Trophoblast cell (in vitro differentiated cells and primary cell): Measurements from ENCODE around the gene TMEM138.

ENCODE experiments used
- DNase-seq, 2 donors: peaks; one replicate each; pipeline ENCODE4 v3.0.0-alpha.2; 2016
- H2AFZ ChIP-seq: 2 replicates; pipeline ENCODE4 v1.6.1; 2013; ENCODE audit warnings: low read length, moderate library complexity, mild to moderate bottlenecking; ENCODE audit not compliant: insufficient read depth, poor library complexity
- H2AK5ac ChIP-seq: 2 replicates; pipeline ENCODE4 v1.6.1; 2013; ENCODE audit warnings: mild to moderate bottlenecking, low read length
- H2BK120ac ChIP-seq: 2 replicates; pipeline ENCODE4 v1.6.1; 2013; ENCODE audit warnings: low read length, mild to moderate bottlenecking, moderate library complexity; ENCODE audit not compliant: insufficient read depth, poor library complexity
- H2BK12ac ChIP-seq: 2 replicates; pipeline ENCODE4 v1.6.1; 2013; ENCODE audit warnings: mild to moderate bottlenecking, low read length, moderate library complexity
- H2BK5ac ChIP-seq: 2 replicates; pipeline ENCODE4 v1.6.1; 2013; ENCODE audit warnings: low read length, low read depth, moderate library complexity, mild to moderate bottlenecking; ENCODE audit not compliant: poor library complexity
- H3K14ac ChIP-seq: 2 replicates; pipeline ENCODE4 v1.6.1; 2013; ENCODE audit warnings: mild to moderate bottlenecking, low read length
- H3K18ac ChIP-seq: 2 replicates; pipeline ENCODE4 v1.6.1; 2013; ENCODE audit warnings: mild to moderate bottlenecking, low read length
- H3K23ac ChIP-seq: 2 replicates; pipeline ENCODE4 v1.6.1; 2013; ENCODE audit warnings: low read length
- H3K27ac ChIP-seq: 2 replicates; pipeline ENCODE4 v1.5.1; 2013; ENCODE audit warnings: low read depth, mild to moderate bottlenecking, inconsistent platforms, low read length, moderate library complexity
- H3K27me3 ChIP-seq: 2 replicates; pipeline ENCODE4 v1.6.1; 2013; ENCODE audit warnings: inconsistent platforms, mild to moderate bottlenecking, low read length, moderate library complexity; ENCODE audit not compliant: insufficient read depth
- H3K36me3 ChIP-seq, 2 experiments: 1 replicate in 1 of 2; 2 replicates in 1 of 2; pipeline ENCODE4 v1.6.1; 2013; ENCODE audit warnings: low read length in 2 of 2, mild to moderate bottlenecking in 2 of 2, moderate library complexity in 1 of 2; ENCODE audit not compliant: insufficient read depth in 2 of 2, control insufficient read depth in 1 of 2
- H3K4ac ChIP-seq: 2 replicates; pipeline ENCODE4 v1.6.1; 2013; ENCODE audit warnings: low read depth, mild to moderate bottlenecking, low read length, moderate library complexity
- H3K4me1 ChIP-seq, 2 experiments: 1 replicate in 1 of 2; 2 replicates in 1 of 2; pipeline ENCODE4 v1.6.1; 2013; ENCODE audit warnings: low read length in 2 of 2, mild to moderate bottlenecking in 2 of 2, moderate library complexity in 1 of 2; ENCODE audit not compliant: insufficient read depth in 2 of 2, control insufficient read depth in 1 of 2
- H3K4me2 ChIP-seq: 2 replicates; pipeline ENCODE4 v1.6.1; 2013; ENCODE audit warnings: inconsistent platforms, mild to moderate bottlenecking, low read length, moderate library complexity
- H3K4me3 ChIP-seq: 2 replicates; pipeline ENCODE4 v1.5.1; 2013; ENCODE audit warnings: mild to moderate bottlenecking, low read depth, low read length, inconsistent platforms
- H3K79me1 ChIP-seq: one replicate; pipeline ENCODE4 v1.6.1; 2013; ENCODE audit warnings: low read length
- H3K79me2 ChIP-seq: 2 replicates; pipeline ENCODE4 v1.6.1; 2013; ENCODE audit warnings: low read length, mild to moderate bottlenecking; ENCODE audit not compliant: control insufficient read depth, insufficient read depth, poor library complexity
- H3K9ac ChIP-seq: 2 replicates; pipeline ENCODE4 v1.6.1; 2013; ENCODE audit warnings: mild to moderate bottlenecking, low read length
- H3K9me3 ChIP-seq: 2 replicates; pipeline ENCODE4 v1.6.1; 2013; ENCODE audit warnings: low read depth, mild to moderate bottlenecking, control low read depth, inconsistent platforms, low read length; ENCODE audit not compliant: insufficient read depth
- H4K12ac ChIP-seq: 2 replicates; pipeline ENCODE4 v1.6.1; 2013; ENCODE audit warnings: low read depth, mild to moderate bottlenecking, low read length, moderate library complexity
- H4K8ac ChIP-seq: 2 replicates; pipeline ENCODE4 v1.6.1; 2013; ENCODE audit warnings: low read depth, mild to moderate bottlenecking, low read length, moderate library complexity
- H4K91ac ChIP-seq: one replicate; pipeline ENCODE4 v1.6.1; 2013; ENCODE audit warnings: low read depth, mild to moderate bottlenecking, low read length, moderate library complexity
- WGBS: extraction: QIAGEN DNeasy Blood & Tissue Kit; methylation state at CpG from one replicate; pipeline ENCODE4 v1.1.7; 2013; ENCODE audit warnings: missing lambda C conversion rate; ENCODE audit not compliant: insufficient read length, insufficient coverage; ENCODE audit errors: extremely low coverage; 5-methylcytosine and 5-hydroxymethylcytosine counted together

TMEM138 gene

DNA sequence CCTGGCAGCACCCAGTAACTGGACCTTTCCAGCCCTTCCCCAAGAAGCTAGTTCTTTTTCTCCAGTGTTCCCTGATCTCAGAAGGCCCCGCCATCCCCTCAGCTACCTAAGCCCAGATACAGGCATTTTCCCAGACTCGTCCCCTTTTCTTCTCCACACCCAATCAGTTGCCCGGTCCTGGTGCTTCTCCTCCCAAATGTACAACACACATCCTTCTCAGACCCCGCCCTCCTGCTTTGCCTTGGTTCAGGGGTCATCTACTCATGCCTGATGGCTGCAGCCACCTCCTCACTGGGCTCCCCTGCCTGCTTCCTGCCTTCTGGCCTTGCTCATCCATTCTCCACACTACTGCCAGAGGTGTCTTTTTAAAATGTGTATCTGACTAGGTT lies 22.7 kb upstream of the TMEM138 start:
- Histone ChIP-seq H2BK5ac (no peak overlapping the region), H3K4me3 (no peak overlapping the region), H3K23ac (no peak overlapping the region), H3K79me1 (peaks cover 2% of the 10 kb centered on the region), H3K14ac (no peak overlapping the region), H3K36me3 (peaks cover 14% of the 10 kb centered on the region in 2 experiments), H4K12ac (no peak overlapping the region), H3K27ac (no peak overlapping the region), H3K4me2 (no peak overlapping the region), H3K79me2 (no peaks in the 10 kb centered on the region), H3K4me1 (no peaks in the 10 kb centered on the region), H3K9me3 (no peaks in the 10 kb centered on the region), H2BK120ac (no peak overlapping the region), H4K91ac (no peak overlapping the region), H2AK5ac (no peak overlapping the region), H2BK12ac (no peak overlapping the region), H3K18ac (no peak overlapping the region), H3K4ac (no peak overlapping the region), H4K8ac (no peak overlapping the region), H2AFZ (no peak overlapping the region), H3K9ac (no peak overlapping the region), H3K27me3 (no peaks in the 10 kb centered on the region)
- no peak for DNase-seq
- WGBS = no CpG with 5 or more reads among the region's 4 CpGs

DNA sequence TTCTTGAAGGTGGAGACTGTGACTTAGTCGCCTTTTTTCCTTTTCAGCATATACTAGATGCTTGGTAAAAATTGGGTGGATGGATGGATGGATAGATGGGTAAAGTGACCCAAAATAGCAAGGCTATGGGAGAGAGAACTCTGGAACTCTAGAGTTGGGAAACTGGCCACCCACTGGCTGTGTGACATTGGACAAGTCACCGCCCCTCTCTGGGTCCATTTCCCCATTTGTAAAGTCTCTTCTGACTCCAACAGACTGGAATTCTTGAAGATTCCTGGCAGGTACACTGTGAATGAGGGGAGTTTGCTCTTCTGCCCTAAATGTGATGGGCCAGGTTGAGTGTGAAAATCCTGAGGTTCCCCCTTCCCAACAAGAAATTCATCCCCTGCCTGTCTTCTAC lies 21.2 kb upstream of the TMEM138 start:
- no peaks in the 10 kb centered on the region for H3K27me3 ChIP-seq
- H2BK120ac ChIP-seq = no peak overlapping the region
- H4K8ac ChIP-seq = no peak overlapping the region
- no peaks in the 10 kb centered on the region for H3K79me2 ChIP-seq
- H3K4me1 ChIP-seq = peaks cover 0 to 7% of the 10 kb centered on the region in 2 experiments
- no peak overlapping the region for H3K18ac ChIP-seq
- no peak overlapping the region for H2AK5ac ChIP-seq
- no peak overlapping the region for H3K23ac ChIP-seq
- WGBS = no CpG with 5 or more reads among the region's 2 CpGs
- H3K4me3 ChIP-seq = no peak overlapping the region
- no peak overlapping the region for H3K4ac ChIP-seq
- H3K79me1 ChIP-seq = no peaks in the 10 kb centered on the region
- H3K27ac ChIP-seq = no peak overlapping the region
- H2BK5ac ChIP-seq = no peak overlapping the region
- H2AFZ ChIP-seq = no peak overlapping the region
- no peak for DNase-seq
- no peak overlapping the region for H4K12ac ChIP-seq
- H2BK12ac ChIP-seq = no peak overlapping the region
- H3K9ac ChIP-seq = no peak overlapping the region
- no peaks in the 10 kb centered on the region for H3K9me3 ChIP-seq
- no peak overlapping the region for H3K4me2 ChIP-seq
- H3K14ac ChIP-seq = no peak overlapping the region
- no peak overlapping the region for H4K91ac ChIP-seq
- peaks cover 14% of the 10 kb centered on the region in 2 experiments for H3K36me3 ChIP-seq

DNA sequence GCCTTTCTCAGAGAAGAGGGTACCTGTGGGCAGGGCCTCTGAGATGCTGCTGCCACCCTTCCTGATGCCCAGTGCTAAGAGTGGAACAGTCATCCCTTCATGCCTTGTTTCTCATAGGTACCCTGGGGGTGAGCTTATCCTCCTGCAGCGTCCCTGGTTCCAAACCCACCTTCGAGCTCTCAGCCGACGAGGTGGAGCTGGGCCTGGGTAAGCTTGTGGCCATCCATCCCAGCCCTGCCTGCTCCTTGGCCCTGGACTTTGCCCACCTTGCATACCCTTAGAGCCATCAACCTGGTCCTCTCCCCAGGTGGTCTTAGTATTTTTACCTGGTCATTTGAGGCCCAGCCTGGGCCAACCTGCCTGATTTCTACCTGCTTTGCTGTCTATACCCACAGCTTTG lies 20.5 kb upstream of the TMEM138 start:
- H3K9me3 ChIP-seq = no peaks in the 10 kb centered on the region
- no peak overlapping the region for H2AFZ ChIP-seq
- H4K12ac ChIP-seq = no peak overlapping the region
- no peak for DNase-seq
- H3K79me2 ChIP-seq = no peaks in the 10 kb centered on the region
- H3K4me3 ChIP-seq = no peak overlapping the region
- no peak overlapping the region for H3K23ac ChIP-seq
- H3K4ac ChIP-seq = no peak overlapping the region
- no peaks in the 10 kb centered on the region for H3K27me3 ChIP-seq
- no peak overlapping the region for H2BK120ac ChIP-seq
- no peak overlapping the region for H2BK12ac ChIP-seq
- H2AK5ac ChIP-seq = no peak overlapping the region
- no peak overlapping the region for H3K14ac ChIP-seq
- H3K9ac ChIP-seq = no peak overlapping the region
- no peak overlapping the region for H4K8ac ChIP-seq
- no peaks in the 10 kb centered on the region for H3K79me1 ChIP-seq
- peaks cover 3 to 13% of the 10 kb centered on the region in 2 experiments for H3K4me1 ChIP-seq
- H3K18ac ChIP-seq = no peak overlapping the region
- WGBS = no CpG with 5 or more reads among the region's 4 CpGs
- H3K4me2 ChIP-seq = no peak overlapping the region
- H2BK5ac ChIP-seq = no peak overlapping the region
- peaks cover 14 to 15% of the 10 kb centered on the region in 2 experiments for H3K36me3 ChIP-seq
- no peak overlapping the region for H4K91ac ChIP-seq
- no peak overlapping the region for H3K27ac ChIP-seq

DNA sequence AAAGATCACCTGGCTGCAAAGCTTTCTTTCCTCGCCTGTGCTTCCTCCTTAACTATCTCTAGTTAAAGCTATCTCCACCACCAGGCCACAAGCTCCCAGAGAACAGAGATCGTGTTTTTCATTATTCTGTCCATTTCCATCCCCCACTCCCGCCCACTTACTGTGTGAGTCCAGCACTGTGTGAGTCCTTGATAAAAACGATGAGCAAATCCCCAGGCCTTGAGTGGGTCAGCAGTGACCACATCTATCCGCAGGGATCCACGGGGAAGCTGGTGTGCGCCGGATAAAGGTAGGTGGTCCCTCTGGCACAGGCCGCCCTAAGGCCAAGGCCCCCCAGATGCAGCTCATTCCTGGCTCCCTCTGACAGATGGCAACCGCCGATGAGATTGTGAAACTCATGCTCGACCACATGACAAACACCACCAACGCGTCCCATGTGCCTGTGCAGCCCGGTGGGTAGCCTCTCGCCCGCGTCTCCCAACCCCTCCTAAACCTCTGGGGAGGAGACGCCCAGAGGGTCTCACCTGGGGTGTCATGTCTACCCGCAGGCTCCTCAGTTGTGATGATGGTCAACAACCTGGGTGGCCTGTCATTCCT lies 19.9 kb upstream of the TMEM138 start:
- no peak overlapping the region for H3K4me2 ChIP-seq
- no peak overlapping the region for H2AFZ ChIP-seq
- H4K12ac ChIP-seq = no peak overlapping the region
- H3K4me3 ChIP-seq = no peak overlapping the region
- H3K14ac ChIP-seq = no peak overlapping the region
- H4K8ac ChIP-seq = no peak overlapping the region
- no peak overlapping the region for H2BK12ac ChIP-seq
- peaks cover 14 to 15% of the 10 kb centered on the region in 2 experiments for H3K36me3 ChIP-seq
- no peaks in the 10 kb centered on the region for H3K27me3 ChIP-seq
- no peak overlapping the region for H3K18ac ChIP-seq
- H3K27ac ChIP-seq = no peak overlapping the region
- no peaks in the 10 kb centered on the region for H3K79me2 ChIP-seq
- DNase-seq = no peak
- H2BK120ac ChIP-seq = no peak overlapping the region
- H4K91ac ChIP-seq = no peak overlapping the region
- H3K4me1 ChIP-seq = peaks cover 3 to 13% of the 10 kb centered on the region in 2 experiments
- H3K4ac ChIP-seq = no peak overlapping the region
- no peak overlapping the region for H2BK5ac ChIP-seq
- H3K23ac ChIP-seq = no peak overlapping the region
- no peak overlapping the region for H3K9ac ChIP-seq
- WGBS = no CpG with 5 or more reads among the region's 20 CpGs
- H3K9me3 ChIP-seq = no peaks in the 10 kb centered on the region
- no peaks in the 10 kb centered on the region for H3K79me1 ChIP-seq
- H2AK5ac ChIP-seq = no peak overlapping the region
